Activated effector memory CD4-positive, alpha-beta T cell treated with Interleukin-2 at 50 U/mL for 16 hours (primary cell): ENCODE data around the gene MYPN.
A peak's percentile ranks its signal among the peaks of the same experiment; 100 is the strongest.
"Not testable (repeated sequence)": the region's sequence is repeated elsewhere in the genome, so short reads cannot be mapped to it uniquely, and the experiment has no call there.

ENCODE experiments used
- DNase-seq: peaks from one replicate; pipeline ENCODE4 v3.0.0-alpha.2; 2020

The MYPN gene

GRCh38 chr10:68135922-68136792 lies 26.9 kb downstream of the MYPN start:
- DNase-seq = no peak

GRCh38 chr10:68137171-68137570 lies 27.9 kb downstream of the MYPN start:
- DNase-seq = no peak

- no peak for DNase-seq
Measured at GRCh38 chr10:68138526-68138925, 29.2 kb downstream of the MYPN start.

- no peak for DNase-seq
Measured at GRCh38 chr10:68139448-68140272, 30.4 kb downstream of the MYPN start.

- no peak for DNase-seq
Measured at GRCh38 chr10:68142761-68143160, 33.5 kb downstream of the MYPN start.

GRCh38 chr10:68144709-68145108 lies 35.4 kb downstream of the MYPN start:
- DNase-seq = no peak

- no peak for DNase-seq
Measured at GRCh38 chr10:68145705-68146104, 36.4 kb downstream of the MYPN start.

GRCh38 chr10:68146133-68146532 lies 36.8 kb downstream of the MYPN start:
- no peak for DNase-seq

GRCh38 chr10:68151453-68151852 lies 42.2 kb downstream of the MYPN start:
- no peak for DNase-seq

GRCh38 chr10:68153473-68154210 lies 44.4 kb downstream of the MYPN start:
- DNase-seq = no peak

- DNase-seq = no peak
Measured at GRCh38 chr10:68154211-68154497, 44.9 kb downstream of the MYPN start.

GRCh38 chr10:68155615-68156210 lies 46.4 kb downstream of the MYPN start:
- DNase-seq = no peak

- DNase-seq = peak; percentile 26
Measured at GRCh38 chr10:68156373-68157185, 47.3 kb downstream of the MYPN start.

GRCh38 chr10:68157522-68157921 lies 48.2 kb downstream of the MYPN start:
- not testable (repeated sequence) for DNase-seq

GRCh38 chr10:68158031-68158430 lies 48.7 kb downstream of the MYPN start:
- no peak for DNase-seq

- no peak for DNase-seq
Measured at GRCh38 chr10:68163735-68164134, 54.4 kb downstream of the MYPN start.

GRCh38 chr10:68165643-68166042 lies 56.4 kb downstream of the MYPN start:
- no peak for DNase-seq

- no peak for DNase-seq
Measured at GRCh38 chr10:68166871-68167585, 57.7 kb downstream of the MYPN start.

- DNase-seq = no peak
Measured at GRCh38 chr10:68167586-68168189, 58.4 kb downstream of the MYPN start.

GRCh38 chr10:68171539-68172080 lies 62.3 kb downstream of the MYPN start:
- DNase-seq = no peak

GRCh38 chr10:68172324-68172723 lies 63.0 kb downstream of the MYPN start:
- no peak for DNase-seq
